H7 (cell line): ENCODE measurements around the gene FALEC. TPM values are rescaled to one million over a fixed set of nuclear protein-coding genes. Genes with fewer than 3 reads are reported as not detected.
"Not testable (repeated sequence)": the region's sequence is repeated elsewhere in the genome, so short reads cannot be mapped to it uniquely, and the experiment has no call there.

Source experiments
- DNase-seq: peaks from one replicate; pipeline ENCODE4 v3.0.0; 2012
- H3K27me3 ChIP-seq: 2 replicates; pipeline ENCODE4 v1.6.0; 2011; ENCODE audit warnings: mild to moderate bottlenecking, low read length; ENCODE audit not compliant: control insufficient read depth, insufficient read depth
- H3K36me3 ChIP-seq: replicated peaks from 2 replicates; pipeline ENCODE4 v1.5.1; 2011; ENCODE audit warnings: low read length; ENCODE audit not compliant: control insufficient read depth, insufficient read depth
- H3K4me3 ChIP-seq: 2 replicates; pipeline ENCODE4 v1.5.1; 2011; ENCODE audit warnings: low read depth, mild to moderate bottlenecking, control low read depth, low read length, moderate library complexity; ENCODE audit not compliant: insufficient read depth
- total RNA-seq: library from RNA; depleted of rRNA; stranded (reverse); fragments of >200 nt; shearing (Covaris generic); gene quantifications from 2 replicates; pipeline ENCODE4 v1.2.3, GENCODE V29; 2014

FALEC gene
- total RNA-seq, 1 experiment from 2014 or later = 2.6 TPM

DNA sequence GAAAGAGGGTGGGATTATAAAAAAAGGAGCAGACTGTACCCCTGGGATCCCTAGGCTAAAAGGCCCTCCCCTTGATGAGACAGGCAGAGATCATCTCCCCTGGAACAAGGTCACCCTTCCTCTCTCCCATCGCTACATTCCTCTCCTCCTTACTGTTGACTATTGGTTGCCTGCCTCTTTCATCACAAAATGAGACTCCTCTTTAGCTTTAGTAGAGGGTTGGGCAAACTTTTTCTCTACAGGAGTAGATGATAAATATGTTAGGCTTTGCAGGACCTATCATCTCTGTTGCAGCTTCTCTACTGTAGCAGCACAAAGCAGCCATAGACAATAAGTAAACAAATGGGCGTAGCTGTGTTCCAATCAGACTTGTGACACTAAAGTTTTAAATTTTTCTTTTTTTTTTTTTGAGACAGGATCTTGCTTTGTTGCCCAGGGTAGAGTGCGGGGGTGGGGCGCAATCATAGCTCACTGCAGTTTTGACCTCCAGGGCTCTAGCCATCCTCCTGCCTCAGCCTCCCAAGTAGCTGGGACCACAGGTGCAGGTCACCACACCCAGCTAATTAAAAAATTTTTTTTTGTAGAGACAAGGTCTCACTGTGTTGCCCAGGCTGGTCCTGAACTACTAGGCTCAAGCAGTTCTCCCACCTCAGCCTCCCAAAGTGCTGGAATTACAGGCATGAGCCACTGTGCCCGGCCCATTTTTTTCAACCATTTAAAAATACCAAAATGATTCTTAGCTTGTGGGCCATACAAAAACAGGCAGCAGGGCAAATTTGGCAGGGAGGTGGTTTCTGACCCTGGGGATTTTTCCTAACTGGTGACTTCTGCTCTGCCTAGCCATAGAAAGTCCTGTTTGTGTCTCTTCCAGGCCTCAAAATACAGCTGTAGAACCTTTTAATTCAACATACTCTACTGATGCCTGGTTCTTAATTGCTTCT lies 48.8 kb downstream of the FALEC start:
- no peaks in the 10 kb centered on the region for H3K36me3 ChIP-seq
- DNase-seq = no peak
- H3K27me3 ChIP-seq = no peaks in the 10 kb centered on the region
- H3K4me3 ChIP-seq = no peak overlapping the region

DNA sequence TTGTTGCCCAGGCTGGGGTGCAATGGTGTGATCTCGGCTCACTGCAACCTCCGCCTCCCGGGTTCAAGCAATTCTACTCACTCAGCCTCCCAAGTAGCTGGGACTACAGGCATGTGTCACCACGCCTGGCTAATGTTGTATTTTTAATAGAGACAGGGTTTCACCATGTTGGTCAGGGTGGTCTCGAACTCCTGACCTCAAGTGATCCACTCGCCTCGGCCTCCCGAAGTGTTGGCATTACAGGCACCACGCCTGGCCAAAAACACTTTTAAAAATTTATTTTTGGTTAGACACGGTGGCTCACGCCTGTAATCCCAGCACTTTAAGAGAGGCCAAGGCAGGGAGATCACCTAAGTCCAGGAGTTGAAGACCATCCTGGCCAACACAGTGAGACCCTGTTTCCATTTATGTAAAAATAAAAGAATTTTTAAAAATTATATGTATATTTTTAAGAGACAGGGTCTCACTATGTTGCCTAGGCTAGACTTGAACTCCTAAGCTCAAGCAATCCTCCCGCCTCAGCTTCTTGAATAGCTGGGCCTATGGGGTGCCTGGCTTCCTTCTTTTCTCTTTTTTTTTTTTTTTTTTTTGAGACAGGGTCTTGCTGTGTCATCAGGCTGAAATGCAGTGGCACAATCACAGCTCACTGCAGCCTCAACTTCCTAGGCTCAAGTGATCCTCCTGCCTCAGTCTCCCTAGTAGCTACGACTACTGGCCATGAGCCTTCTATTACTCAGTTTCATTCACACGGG lies 49.9 kb downstream of the FALEC start:
- H3K27me3 ChIP-seq, H3K36me3 ChIP-seq, H3K4me3 ChIP-seq, DNase-seq: not testable (repeated sequence)

DNA sequence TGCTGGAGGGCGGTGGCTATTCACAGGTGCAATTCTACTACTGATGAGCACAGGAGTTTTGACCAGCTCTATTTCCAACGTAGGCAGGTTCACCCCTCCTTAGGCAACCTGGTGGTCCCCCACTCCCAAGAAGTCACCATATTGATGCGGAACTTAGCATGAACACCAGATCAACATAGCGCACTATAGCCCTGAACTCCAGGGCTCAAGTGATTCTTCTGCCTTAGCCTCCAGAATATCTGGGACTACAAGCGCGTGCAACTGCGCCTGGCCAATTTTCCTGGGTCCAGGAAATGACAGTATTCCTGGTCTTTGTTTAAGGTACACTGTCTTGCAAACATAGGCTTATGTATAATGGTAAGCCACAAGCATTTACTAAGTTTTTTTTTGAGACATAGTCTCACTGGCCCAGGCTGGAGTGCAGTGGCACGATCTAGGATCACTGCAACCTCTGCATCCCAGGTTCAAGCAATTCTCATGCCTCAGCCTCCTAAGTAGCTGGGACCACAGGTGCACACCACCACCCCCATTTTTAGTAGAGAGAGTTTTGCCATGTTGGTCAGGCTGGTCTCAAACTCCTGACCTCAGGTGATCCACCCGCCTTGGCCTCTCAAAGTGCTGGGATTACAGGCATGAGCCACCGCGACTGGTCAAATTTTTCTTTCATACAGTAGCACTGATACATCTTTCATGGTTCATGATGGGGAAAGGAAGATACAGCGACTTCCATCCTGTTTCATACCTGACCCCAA lies 51.2 kb downstream of the FALEC start:
- H3K4me3 ChIP-seq = no peak overlapping the region
- H3K36me3 ChIP-seq = no peaks in the 10 kb centered on the region; the same call in none of the 2 replicates
- no peak for DNase-seq
- no peaks in the 10 kb centered on the region for H3K27me3 ChIP-seq

DNA sequence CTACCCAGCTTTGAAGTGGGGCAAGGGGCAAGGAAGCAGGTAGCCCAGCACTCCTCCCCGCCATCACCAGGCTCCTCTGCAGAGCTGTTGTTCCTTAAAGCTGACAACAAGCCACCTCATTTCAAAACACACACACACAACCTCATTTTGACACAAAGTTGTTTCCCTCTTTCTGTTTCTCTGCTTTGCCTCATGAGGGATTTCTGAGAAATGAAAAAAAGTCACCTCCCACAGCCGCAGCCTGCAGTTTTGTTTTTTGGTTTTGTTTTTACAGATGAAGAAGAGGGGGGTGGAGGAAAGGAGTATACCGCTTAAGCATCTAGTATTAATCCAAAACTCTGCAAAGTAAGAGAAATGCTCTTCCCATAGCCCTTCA lies 51.8 kb downstream of the FALEC start:
- H3K36me3 ChIP-seq = no peaks in the 10 kb centered on the region; the same call in none of the 2 replicates
- H3K27me3 ChIP-seq = no peaks in the 10 kb centered on the region
- H3K4me3 ChIP-seq = no peak overlapping the region
- DNase-seq = no peak

DNA sequence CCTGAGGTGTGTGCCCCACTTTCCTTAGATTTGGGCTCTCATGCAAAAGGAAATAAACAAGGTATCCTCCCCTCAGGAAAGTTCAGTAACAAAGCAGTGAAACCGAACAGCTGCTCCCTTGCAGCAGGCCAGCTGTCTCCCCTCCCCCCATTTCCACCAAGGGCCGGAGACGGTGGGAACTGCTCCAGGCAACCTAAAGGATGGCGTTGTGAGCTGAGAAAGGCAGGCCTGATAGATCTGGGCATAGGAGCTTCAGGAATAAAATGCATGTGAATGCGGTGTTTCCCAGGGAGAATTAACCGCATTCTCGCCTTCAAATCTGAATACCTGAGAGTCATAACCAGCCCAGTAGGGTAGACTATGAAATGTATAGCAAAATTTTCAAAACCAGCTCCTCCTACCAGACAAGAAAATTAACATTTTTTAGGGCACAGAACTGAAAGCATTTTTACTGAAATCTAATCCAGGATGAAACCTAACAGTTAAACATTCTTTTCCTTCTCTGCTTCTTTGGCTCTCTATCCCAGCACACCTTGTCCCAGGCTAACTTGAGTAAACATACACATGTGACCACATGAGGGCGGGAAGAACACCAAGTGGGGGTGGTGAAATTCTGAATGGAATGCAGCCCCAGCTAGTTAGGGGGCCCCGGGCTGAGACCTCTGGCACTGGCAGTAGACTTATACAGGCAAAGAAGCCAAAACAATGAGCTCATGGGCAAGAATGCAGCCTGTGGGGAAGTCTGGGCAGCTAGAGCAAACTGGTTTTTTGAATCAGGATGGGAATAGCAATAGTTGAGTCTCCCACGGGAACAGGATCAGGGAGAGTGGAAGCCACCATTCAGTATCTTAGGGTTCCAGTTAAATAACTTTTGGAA lies 52.4 kb downstream of the FALEC start:
- Histone ChIP-seq H3K4me3 (no peak overlapping the region), H3K36me3 (peaks cover 1% of the 10 kb centered on the region), H3K27me3 (no peaks in the 10 kb centered on the region)
- DNase-seq = peak; percentile 81

DNA sequence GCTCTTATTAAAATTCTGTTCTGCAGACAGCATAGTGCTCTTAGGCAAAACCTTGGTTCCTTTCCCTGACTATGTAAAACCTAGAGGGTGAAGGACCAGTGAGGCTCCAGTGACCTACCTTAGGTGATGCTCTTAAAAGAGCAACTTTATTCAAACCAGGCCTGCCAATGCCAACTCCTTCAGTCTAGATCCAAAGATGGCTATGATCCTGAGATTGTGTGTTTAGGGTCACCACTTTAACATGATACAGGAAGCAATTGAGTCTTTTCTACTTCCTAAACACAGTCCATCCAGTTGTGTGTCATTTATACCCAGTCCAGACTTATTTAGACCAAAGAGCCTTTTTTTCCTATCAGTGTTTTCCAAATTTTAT lies 53.0 kb downstream of the FALEC start:
- no peak for DNase-seq
- peaks cover 3% of the 10 kb centered on the region for H3K36me3 ChIP-seq
- H3K4me3 ChIP-seq = no peak overlapping the region
- no peaks in the 10 kb centered on the region for H3K27me3 ChIP-seq

DNA sequence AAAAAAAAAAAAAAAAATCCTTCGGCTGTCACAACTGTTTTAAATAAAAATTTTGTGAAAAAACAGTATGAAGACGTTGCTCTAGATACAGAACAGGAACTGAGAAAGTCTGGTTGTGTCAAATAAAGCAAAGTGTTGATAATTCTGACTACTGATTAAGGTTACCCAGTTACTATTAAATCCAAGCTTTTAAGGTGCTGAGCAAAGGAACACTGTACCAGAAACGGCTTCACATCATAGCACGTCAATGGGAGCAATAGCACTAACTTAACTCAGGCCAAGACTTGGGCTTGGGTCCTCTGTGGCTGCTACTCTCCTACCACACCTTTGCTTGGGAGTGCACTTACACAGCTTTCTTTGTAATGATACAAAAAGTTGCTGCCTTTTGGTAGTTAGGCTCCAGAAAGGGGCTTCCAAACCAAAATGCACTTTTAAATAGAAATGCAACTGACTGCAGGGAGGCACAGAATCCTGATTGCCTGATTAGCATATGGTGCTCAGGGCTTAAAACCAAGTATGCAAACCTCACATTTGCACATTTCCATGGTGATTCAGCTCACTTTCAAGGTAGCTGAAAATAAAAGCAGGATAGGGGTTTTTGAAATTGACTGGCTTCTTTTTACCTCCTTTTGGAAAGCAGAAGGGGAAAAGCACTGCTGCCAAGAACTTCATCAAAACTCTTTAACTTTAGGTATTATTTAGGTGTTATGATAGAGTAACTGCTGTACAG lies 57.5 kb downstream of the FALEC start:
- H3K4me3 ChIP-seq = no peak overlapping the region
- no peaks in the 10 kb centered on the region for H3K27me3 ChIP-seq
- no peak for DNase-seq
- H3K36me3 ChIP-seq = peaks cover 27% of the 10 kb centered on the region

DNA sequence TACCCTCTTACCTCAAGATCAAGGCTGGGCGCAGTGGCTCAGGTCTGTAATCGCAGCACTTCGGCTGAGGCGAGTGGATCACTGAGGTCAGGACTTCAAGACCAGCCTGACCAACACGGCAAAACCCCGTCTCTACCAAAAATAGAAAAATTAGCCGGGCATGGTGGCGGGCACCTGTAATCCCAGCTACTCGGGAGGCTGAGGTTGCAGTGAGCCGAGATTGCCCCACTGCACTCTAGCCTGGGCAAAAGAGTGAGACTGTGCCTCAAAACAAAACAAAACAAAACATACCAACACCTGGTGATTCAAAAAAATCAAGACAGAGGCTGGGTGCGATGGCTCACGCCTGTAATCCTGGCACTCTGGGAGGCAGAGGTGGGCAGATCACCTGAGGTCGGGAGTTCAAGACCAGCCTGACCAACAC lies 58.1 kb downstream of the FALEC start:
- not testable (repeated sequence) for H3K4me3 ChIP-seq, H3K27me3 ChIP-seq, DNase-seq
- peaks cover 30% of the 10 kb centered on the region for H3K36me3 ChIP-seq

DNA sequence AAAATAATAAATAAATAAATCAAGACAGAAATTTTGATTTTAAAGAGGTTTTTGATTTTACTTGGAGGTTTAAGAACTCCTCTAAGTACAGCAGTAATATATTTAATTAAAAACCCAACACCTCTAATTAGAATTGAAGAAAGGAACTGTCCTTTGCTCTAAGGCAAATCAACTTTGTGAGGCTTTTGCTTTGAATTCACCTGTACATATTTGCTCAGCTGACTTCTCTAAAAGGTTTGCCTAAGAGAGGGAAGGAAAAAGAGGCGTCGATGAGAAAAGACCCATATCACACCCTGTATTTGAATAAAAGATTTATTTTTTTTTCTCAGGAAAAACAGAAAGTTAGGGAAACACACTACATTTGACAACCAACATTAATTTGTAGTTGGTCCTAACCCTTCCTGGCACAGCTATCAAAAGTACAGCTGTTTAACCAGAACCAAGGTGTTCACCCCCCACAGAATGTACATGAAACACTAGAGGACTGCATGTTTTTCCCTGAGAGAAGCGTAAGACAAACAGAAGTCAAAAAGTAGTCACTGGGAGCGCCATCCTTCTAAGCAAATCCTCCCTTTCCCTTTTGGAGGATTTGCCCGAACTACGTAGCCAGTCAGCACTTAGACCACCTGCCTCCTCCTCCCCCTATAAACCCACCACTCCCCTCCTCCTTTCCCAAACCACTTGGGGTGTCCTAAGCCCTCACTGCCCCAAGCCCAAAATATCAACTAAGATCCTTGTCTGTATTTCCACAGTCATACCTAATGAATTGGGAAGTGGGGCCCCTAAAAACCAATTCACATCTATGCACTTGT lies 58.9 kb downstream of the FALEC start:
- DNase-seq = no peak
- Histone ChIP-seq H3K36me3 (peaks cover 31% of the 10 kb centered on the region), H3K4me3 (no peak overlapping the region), H3K27me3 (no peaks in the 10 kb centered on the region)

DNA sequence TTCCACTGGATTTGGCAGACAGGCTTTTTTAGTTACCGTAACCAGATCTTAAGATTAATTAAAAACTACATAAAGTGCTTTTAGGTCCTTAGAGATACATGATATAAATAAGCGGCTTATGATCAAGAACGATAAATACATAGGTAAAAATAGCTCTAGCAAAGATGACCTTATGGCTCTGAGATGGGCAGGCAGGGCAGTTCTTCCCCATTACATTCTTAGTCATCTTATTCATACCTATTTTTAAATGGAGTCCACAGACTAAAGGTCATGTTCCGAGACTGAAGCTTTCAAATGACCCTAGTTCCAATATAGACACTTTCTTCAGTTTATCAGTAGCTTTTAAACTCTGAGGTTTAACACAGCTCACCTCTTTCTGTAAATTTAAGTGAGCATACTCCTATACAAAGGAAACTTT lies 59.5 kb downstream of the FALEC start:
- no peak for DNase-seq
- Histone ChIP-seq H3K36me3 (peaks cover 31% of the 10 kb centered on the region), H3K4me3 (no peak overlapping the region), H3K27me3 (no peaks in the 10 kb centered on the region)

DNA sequence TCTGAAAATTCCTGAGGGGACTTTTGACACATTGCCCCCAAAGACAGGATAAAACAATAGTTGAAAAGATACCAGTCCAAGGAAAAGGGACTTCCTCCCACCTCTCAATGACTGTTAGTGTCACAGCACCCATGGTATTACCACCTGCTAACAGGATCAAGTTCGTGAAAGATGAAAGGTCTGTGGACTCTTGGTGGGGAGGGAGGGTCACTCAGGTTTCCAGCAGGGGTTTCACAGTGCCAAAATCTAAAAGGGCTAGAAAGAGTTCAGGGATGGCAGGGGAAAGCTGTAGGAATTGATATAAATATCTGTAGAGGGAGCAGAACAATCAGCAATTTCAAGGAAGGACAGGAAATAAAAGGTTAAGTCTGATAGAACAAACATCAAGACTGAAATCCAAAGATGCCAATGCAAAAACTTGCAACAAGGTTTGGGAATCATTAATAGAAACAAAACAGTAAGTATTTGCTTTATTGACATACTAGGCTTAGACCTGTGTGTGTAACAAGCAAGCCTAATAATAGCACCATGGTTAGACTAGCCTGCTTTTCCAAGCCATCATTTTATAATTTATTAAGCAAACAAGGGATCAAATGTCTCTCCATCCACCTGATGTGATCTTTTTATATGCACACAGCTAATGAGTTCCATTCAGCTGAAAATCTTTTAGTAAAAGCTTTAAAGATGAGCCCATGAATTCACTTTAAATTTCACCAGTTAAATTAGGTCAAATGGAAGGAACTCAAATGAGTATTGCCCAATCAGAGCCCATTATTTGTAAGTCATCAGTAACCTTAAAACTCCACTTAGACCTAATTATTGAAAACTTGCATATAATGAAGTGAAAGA lies 60.2 kb downstream of the FALEC start:
- peaks cover 31% of the 10 kb centered on the region for H3K36me3 ChIP-seq
- H3K4me3 ChIP-seq = peak overlapping the region; percentile 99; the same call in 1 of the 2 replicates
- DNase-seq = no peak
- H3K27me3 ChIP-seq = no peaks in the 10 kb centered on the region

DNA sequence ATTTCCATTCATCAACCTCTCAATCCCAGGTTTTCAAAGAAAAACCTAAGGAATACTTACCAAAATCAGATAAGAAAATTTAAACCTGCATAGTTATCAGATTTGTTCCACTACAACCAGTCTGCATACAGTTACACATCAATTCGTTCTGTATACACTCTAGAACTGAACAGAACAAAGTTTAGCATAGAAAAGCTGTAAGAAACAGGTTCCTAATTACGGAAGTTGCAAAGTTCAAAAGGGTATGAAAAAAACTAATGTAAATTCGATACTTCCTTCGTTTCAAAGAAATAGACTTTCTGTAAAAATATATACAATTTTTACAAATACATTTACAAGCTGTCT lies 60.8 kb downstream of the FALEC start:
- peak overlapping the region; percentile 99 for H3K4me3 ChIP-seq
- H3K36me3 ChIP-seq = peaks cover 31% of the 10 kb centered on the region
- no peaks in the 10 kb centered on the region for H3K27me3 ChIP-seq
- no peak for DNase-seq
